GM19043 (cell line): ENCODE data around the gene SCAMP1.
"Not testable (repeated sequence)": the region's sequence is repeated elsewhere in the genome, so short reads cannot be mapped to it uniquely, and the experiment has no call there.

Source experiments
- ATAC-seq: cut with Tn5 transposase; IDR thresholded peaks from one replicate; pipeline ENCODE4 v1.9.1; 2021; ENCODE audit warnings: low read depth; ENCODE audit not compliant: unreplicated experiment

The SCAMP1 gene, protein sequence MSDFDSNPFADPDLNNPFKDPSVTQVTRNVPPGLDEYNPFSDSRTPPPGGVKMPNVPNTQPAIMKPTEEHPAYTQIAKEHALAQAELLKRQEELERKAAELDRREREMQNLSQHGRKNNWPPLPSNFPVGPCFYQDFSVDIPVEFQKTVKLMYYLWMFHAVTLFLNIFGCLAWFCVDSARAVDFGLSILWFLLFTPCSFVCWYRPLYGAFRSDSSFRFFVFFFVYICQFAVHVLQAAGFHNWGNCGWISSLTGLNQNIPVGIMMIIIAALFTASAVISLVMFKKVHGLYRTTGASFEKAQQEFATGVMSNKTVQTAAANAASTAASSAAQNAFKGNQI

DNA sequence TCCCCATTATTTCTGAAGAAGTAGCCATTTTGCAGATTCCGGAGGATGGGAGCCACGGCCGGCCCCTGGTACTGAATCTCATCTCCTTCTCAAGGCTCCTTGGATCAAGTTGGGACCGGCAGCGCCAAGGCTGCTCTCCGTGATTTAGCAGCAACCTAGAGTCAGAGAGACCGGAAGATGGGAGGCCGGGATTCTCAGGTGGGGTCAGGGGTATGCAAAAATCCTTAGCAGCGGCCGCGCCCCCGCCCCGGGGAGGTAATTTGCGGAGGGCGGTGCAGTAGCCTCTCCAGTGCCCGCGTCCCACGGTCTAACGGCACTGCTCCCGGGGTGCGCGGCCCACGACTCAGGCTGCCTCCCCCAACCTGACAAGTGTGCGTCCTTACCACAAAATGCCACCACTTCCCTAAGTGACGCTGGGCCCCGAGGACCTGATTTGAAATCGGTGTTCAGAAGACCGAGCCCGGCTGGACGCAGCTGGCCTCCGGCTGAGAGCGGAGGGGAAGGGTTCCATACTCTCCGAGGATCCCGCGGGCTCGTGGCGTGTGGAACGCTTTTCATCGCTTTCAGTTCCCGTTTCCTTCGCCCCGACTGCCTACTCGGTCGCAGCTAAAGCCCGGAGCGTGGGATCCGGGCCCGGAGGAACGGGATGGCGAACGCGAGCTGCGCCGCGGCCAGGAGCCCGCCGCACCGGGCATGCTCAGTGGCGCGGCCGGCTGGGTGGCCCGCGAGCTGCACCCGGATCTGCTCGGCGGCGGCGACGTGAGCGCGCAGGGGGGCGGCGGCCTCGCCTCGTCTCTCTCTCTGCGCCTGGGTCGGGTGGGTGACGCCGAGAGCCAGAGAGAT lies at the start of gene SCAMP1:
TSS of gene SCAMP1 (plus strand) at position 787 of the 843 bp plus-strand sequence. CDS start at position 842, 55 bp downstream.
- ATAC-seq = peak; percentile 73

DNA sequence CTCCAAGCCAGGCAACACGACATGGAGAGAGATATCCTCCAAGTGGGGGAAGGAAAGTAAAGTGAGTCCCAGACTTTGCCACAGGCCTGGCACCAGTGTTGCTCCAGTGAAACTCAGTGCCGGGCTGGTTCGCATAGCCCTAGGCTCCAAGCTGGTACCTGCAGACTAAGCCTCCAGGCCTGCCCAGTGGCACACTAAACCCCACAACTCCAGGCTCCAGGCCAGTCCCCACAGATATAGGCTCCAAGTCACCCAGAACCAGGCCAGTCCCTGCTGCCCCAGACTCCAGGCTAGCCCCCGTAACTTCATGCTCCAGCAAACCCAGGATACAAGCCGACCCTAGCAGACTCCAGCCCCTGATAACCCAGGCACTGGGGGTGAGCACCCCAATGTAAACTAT lies 42.9 kb upstream of the SCAMP1 start:
- ATAC-seq = no peak

DNA sequence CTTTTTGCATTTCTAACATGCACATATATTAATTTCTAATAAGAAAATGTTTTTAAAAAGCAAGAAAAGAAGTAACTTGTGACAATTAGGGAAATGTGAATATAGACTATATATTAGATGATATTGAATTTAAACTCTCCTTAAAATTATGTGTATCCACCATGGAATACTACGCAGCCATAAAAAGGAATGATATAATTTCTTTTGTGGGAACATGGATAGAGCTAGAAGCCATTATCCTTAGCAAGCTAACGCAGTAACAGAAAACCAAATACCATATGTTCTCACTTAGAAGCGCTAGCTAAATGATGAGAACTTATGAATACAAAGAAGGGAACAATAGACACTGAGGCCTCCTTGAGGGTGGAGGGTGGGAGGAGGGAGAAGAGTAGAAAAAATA lies 42.1 kb upstream of the SCAMP1 start:
- ATAC-seq = no peak

DNA sequence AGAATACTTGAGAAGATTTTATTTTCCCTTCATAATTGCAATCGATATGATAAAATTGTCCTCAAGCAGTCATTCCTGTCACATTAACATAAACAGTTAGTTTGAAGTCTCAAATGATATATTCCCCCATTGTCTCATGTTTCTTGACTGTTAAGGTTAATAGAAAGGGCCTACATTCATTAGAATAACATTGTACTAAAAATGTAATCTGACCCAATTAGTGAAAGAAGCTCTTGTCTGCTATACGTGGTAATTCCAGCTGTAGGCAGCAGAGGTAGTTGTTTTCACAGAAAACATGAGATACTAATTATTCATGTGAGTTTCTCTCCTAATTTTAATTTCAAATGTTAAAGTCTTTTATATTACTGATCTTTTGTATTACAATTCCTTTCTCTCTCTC lies 40.0 kb upstream of the SCAMP1 start:
- ATAC-seq = no peak

DNA sequence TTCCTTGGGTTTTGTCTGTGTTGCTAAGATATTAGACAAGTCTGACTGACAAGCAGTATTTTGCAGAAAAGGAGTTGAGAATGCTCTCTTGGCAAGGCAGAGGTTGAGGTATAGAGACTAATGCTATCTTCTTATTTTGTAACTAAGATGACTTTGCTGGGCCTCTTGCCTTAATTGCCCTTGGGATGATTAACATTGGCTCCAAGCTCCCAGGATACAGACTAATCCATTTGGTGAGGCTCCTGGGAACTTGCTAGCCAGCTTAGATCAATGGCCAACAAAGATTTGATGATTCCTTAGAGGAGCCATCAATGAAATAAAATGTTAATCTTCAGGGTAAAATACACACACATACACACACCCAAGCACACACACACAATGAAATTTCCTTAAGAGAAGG lies 37.2 kb upstream of the SCAMP1 start:
- ATAC-seq = no peak

DNA sequence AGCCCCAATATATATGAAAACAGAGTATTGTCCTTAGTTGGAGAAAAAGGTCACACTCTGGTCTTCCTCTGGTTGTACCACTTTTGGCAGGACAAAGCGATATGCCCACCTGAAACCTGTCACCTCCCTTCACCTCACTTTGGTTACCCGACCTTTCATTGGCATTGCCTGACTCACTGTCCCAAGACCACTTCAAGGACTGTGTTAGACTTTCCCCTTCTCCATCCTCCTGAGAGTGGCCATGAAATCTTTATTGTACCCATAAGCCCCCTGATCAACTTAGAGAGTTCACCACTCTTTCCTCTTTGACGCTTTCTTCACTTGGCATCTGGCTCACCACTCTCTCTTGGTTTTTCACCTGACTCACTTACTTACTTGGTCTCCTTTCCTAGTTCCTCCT lies 33.5 kb upstream of the SCAMP1 start:
- no peak for ATAC-seq

DNA sequence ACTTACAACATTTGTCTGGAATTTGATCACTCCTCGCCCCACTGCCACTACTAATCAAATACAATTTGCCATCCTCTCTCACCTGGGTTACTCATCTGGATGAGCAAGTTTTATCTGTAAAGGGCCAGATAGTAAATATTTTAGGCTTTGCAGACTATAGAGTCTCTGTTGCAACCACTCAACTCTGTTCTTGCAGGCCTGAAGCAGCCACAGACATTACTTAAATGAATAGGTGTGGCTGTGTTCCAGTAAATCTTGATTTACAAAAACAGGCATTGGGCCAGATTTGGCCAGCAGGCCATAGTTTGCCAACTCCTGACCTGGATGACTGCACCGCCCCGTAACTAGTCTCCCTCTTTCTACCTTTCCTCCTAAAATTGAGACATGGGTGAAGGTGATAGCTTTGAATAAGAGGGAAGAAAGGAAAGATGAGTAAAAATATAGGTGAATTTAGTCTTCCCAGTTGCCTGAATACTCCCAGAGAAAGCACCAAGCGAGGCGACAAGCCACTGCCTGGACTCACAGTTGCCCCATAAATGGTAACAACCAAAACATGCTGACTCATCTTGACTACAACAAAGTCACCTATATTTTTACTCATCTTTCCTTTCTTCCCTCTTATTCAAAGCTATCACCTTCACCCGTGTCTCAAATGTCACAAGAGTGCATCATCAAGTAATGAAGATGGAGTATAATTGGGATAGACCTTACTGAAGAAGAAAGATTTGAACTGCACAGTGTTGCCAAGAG lies 32.5 kb upstream of the SCAMP1 start:
- ATAC-seq = no peak

DNA sequence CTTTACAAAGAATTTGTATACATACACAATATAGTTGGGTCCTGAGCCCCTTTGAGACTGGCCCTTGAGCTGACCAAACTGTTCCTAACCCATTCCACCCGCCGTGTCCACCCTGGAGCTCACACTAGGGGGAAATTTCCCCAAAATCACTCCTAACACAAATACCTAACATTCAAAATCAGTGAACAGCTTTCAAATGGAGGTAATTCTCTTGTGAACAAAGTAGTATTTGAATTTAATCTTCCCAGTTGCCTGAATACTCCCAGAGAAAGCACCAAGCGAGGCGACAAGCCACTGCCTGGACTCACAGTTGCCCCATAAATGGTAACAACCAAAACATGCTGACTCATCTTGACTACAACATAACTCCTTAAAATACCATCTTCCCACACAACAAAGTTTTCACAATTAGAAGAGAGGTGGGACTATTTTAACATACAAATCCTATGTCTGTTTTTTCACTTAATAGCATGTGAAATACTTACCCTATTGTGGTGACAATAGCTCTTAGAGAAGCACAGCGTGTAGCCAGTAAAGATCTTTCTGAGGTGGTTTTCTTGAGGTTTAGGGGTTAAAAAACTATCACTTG lies 31.7 kb upstream of the SCAMP1 start:
- no peak for ATAC-seq

DNA sequence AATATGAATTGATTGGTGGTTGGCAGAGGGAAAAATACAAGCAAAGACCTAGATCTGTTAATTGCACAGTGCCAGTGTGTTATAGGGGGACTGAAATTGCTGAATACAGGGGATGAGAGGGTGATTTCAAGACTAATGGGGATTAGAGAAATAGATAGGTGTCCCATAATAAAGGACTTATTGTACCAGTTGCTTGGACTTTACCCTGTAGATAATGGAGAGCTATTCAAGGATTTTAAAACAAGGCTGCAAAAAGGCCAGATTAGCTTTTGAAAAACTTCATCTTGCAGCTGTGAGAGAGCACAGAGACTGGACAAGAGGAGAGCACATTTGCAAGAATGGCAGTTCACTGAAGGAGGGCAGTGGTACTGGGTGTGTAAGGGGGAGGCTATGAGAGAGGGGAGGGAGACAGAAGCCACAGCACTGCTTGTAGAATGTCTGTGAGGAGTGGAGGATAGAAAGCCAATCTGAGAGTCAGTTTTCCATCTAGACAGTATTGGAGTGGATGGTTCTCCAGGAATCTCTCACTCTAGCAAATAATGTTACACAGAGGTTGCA lies 28.8 kb upstream of the SCAMP1 start:
- ATAC-seq = no peak

DNA sequence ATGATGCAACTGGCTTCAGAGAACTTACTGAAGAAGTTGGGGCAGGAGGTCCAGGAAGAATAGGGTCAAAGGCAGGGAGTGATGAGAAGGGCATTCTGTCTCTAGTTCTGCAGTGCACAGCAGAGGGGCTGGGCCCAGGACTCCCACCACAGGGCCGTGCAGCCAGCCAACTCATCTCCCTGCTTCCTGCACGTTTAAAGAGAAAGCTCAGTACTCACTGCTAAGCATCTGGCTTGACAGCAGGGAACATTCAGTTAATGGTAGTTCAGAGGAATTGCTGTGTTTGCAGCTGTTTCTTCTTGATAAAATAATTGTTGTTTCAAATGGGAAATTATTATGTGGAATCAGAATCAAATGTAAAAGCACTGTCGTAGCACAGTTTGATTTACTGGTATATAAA lies 25.6 kb upstream of the SCAMP1 start:
- ATAC-seq = no peak

DNA sequence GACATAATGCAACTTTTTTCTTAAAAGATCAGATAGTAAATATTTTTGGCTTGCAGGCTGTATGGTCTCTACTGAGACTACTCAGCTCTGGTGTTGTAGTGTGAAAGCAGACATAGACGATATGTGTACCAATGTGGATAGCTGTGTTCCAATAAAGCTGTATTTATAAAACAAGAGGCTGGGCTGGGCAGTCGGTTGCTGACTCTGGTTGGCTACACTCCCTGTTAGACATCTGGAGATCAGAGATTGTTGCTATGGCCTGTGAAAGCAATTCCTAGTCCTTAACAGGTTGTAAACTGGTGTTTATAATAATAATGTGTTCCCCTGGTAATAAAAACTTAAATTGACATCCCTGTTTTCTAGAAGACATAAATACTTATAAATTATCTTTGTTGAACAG lies 24.4 kb upstream of the SCAMP1 start:
- no peak for ATAC-seq

DNA sequence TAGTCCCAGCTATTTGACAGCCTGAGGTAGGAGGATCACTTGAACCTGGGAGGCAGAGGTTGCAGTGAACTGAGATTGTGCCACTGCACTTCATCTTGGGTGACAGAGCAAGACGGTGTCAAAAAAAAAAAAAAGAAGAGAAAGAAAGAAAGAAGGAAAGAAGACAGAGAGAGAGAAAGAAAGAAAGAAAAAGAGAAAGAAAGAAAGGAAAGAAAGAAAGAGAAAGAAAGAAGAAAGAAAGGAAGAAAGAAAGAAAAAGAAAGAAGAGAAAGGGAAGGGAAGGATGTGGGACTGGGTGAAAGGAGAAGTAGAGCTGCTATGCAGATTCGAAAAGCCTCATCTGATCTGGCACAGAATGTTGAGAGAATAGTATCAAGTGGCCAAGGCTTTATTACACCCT lies 23.7 kb upstream of the SCAMP1 start:
- no peak for ATAC-seq

DNA sequence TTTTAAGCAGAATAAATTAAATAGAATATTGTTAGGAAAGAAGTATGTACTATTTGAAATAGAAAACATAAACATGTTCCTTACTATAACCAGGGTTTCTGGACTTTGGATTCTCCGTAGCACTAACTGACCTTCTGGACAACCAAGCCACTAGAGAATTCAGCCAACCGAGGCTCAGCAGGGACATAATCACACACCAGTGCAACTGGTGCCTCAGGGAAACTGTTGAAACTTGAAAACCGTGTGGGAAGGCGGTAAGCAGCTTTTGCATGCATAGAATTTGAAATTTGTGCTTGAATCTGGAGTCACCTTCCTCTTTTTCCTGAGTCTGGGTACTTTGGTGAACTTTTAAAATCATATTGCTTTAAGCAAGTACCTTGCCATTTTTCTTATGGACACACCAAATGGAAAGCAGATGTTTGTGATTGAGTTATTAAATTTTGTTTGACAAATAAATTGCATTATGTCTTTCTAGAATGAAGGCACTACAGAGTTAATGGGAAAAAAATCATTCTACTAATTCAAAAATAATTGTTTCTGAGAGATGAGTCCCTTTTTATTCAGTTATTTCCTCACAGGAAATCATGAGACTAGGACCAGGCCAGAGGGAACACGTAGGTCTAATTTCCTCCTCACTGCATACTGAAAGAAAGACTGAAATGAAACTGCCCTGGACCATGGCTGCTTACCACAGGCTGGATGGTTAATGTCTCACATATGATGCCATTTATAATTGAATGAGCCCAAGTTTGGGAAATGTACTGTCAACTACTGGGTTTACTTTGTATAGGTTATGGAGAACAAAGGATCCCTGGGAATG lies 20.6 kb upstream of the SCAMP1 start:
- no peak for ATAC-seq

DNA sequence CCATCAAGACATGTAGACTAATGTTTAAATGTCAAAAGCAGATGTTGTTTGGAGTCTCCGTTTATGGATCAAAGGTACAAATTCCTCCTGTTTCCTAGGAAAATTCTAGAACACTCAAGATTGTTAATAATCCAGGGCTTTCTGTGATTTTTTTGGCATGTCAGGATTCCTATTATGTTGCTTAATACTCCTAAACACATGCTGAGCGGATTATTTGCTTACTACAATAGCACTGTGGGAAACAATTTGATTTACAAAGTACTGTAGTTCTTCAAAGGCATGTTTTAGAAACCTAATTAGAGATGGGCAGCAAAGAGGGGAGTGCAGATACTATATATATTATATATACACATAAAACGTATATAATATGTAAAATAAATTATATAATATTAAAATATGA lies 19.0 kb upstream of the SCAMP1 start:
- no peak for ATAC-seq

DNA sequence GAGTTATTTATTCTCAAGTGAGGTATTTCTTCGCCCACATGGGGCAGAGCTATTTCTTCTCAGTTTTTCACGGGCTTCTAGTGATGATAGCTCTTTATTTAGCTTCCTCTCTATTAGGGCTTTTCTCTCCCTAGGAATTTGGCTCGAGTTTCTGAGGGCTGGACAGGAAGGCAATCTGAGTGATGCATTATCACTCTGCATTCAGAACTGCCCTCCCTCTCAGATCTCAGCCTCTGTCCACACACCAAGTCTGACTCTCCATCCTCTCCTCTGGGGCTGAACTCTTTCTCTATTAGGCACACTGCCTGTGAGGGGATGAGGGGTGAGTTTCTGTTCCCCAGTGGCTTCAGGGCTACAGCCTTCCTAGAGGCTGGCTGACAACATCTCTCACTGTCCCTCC lies 14.9 kb upstream of the SCAMP1 start:
- no peak for ATAC-seq

DNA sequence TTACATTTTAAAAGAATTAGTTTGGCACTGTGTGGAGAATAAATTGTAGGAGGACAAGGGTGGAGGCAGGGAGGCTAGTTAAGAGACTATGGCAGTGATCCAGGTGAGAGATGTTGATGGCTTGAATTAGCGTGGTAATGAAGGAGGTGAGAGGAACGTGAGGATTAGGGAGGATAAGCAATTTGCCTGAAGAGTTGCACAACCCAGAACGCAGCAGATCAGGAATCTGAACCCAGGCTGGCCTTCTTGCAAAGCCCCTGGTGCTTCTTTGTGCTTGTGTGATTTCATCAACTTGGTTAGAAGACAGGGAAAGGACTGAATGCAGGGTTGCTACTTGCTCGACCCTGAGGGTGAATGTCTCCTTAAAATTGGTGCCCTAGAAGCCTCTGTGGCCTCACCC lies 6.9 kb upstream of the SCAMP1 start:
- ATAC-seq = no peak

DNA sequence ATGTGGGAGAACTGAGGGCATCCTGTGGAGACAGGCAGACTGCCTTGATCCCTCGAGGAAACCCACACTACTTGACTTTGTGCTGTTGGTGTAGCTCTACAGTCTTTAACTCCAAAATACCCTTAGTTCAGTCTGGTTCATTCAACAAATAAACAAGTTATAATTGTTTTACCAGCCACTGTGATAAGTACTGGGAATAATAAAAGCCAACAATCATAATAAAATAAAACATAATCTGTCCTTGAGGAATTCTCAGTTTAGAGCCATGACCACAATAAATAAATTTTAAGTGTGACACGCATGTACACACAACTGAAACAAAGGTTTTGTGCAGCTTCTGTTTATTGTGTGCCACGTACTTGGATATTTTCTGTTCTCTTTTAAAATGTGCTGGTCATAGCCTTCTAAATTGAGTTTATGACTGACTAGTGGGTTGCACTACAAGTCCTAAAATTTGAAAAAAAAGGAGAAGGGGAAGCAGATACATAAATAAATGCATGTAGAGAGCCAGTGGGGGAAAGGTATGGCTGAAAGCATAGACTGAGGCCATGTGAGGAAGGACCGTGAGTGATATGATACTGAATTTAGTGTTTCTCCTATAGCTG lies 6.2 kb upstream of the SCAMP1 start:
- no peak for ATAC-seq

DNA sequence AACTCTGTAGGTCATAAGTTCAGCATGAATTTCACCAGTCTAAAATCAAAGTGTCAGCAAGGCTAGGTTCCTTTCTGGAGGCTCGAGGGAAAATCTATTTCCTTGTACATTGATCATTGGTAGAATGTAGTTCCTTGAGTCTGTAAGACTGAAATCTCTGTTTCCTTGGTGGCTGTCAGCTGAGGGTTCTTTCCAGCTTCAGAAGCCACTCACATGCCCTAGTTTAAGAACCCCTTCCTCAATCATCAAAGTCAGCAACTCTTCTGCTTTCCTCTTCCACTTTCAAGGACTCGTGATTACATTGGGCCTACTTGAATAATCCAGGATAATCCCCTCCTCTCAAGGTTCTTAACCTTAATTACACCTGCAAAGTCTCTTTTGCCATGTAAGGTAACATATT lies 4.9 kb upstream of the SCAMP1 start:
- no peak for ATAC-seq

DNA sequence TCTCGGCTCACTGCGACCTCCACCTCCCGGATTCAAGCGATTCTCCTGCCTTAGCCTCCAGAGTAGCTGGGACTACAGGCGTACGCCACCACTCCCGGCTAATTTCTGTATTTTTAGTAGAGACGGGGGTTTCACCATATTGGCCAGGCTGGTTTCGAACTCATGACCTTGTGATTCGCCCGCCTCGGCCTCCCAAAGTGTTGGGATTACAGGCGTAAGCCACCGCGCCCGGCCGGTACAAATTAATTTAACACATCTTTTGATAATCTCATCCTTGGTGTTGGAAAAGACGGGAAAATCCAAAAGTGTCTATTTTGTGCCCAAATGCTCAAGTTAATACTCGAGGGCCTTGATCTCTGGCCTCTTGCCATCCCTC lies 974 bp upstream of the SCAMP1 start:
- ATAC-seq = not testable (repeated sequence)

DNA sequence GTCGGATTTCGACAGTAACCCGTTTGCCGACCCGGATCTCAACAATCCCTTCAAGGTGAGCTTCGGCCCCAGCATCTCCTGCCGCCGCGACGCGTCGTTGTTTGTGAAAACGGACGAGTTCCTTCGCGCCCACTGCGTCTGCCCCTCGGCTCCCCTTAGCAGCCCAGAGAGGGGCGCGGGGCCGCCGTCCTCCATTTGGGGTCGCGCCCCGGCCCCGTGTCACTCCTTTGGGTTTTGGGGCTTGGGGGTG lies 182 bp downstream of the SCAMP1 start:
- ATAC-seq = no peak
